ENCODE measurements around the gene WDR5. TPM values are rescaled to one million over a fixed set of nuclear protein-coding genes. Genes with fewer than 3 reads are reported as not detected.
A peak's percentile ranks its signal among the peaks of the same experiment; 100 is the strongest.

WDR5 gene
- total RNA-seq, 1 donor from 2014 or later, result 29.3 TPM

DNA sequence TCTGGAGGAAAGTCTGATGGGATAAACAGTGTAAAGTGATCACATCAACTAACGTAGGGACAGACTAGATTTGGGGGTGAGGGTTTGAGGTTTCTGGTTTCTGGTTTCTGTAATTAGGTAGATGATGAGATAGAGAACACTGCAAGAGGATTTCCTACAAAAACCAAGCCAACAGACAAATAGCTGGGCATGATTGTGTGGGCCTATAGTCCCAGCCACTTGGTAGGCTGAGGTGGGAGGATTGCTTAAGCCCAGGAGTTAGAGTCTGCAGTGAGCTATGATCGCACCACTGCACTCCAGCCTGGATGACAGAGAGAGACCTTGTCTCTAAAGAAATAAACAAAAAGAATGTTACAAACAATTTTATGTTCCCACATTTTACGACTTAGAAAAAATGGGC lies 62.9 kb downstream of the WDR5 start:
- peaks cover 8% of the 10 kb centered on the region for H3K36me3 Mint-ChIP-seq (ENCODE audit: unreplicated experiment)

GRCh38 chr9:134200730-134201129 lies 64.8 kb downstream of the WDR5 start:
- H3K4me3 Mint-ChIP-seq (ENCODE audit: unreplicated experiment), result no peak overlapping the region
- TF ChIP-seq, protein P1, sequence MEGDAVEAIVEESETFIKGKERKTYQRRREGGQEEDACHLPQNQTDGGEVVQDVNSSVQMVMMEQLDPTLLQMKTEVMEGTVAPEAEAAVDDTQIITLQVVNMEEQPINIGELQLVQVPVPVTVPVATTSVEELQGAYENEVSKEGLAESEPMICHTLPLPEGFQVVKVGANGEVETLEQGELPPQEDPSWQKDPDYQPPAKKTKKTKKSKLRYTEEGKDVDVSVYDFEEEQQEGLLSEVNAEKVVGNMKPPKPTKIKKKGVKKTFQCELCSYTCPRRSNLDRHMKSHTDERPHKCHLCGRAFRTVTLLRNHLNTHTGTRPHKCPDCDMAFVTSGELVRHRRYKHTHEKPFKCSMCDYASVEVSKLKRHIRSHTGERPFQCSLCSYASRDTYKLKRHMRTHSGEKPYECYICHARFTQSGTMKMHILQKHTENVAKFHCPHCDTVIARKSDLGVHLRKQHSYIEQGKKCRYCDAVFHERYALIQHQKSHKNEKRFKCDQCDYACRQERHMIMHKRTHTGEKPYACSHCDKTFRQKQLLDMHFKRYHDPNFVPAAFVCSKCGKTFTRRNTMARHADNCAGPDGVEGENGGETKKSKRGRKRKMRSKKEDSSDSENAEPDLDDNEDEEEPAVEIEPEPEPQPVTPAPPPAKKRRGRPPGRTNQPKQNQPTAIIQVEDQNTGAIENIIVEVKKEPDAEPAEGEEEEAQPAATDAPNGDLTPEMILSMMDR (IDR thresholded peaks at IDR 0.05), result no peak
- H3K36me3 Mint-ChIP-seq (ENCODE audit: unreplicated experiment), result peaks cover 10% of the 10 kb centered on the region
- peaks cover 4% of the 10 kb centered on the region for H3K27me3 Mint-ChIP-seq (ENCODE audit: unreplicated experiment)
- no peak for DNase-seq (ENCODE audit: extremely low spot score, unreplicated experiment)
- H3K27ac Mint-ChIP-seq (ENCODE audit: unreplicated experiment), result no peak overlapping the region
- peaks cover 22% of the 10 kb centered on the region for H3K9me3 Mint-ChIP-seq (ENCODE audit: unreplicated experiment)
- H3K4me1 Mint-ChIP-seq (ENCODE audit: unreplicated experiment), result peaks cover 17% of the 10 kb centered on the region

More for the DNA sequence above, 62.9 kb downstream of the WDR5 start:
- DNase-seq (ENCODE audit: extremely low spot score, unreplicated experiment), result no peak
- TF ChIP-seq, protein P1 (IDR thresholded peaks at IDR 0.05), result no peak
- Mint-ChIP-seq H3K4me3 (ENCODE audit: unreplicated experiment) (no peak overlapping the region), H3K4me1 (ENCODE audit: unreplicated experiment) (no peaks in the 10 kb centered on the region), H3K9me3 (ENCODE audit: unreplicated experiment) (peaks cover 20% of the 10 kb centered on the region), H3K27ac (ENCODE audit: unreplicated experiment) (no peak overlapping the region), H3K27me3 (ENCODE audit: unreplicated experiment) (peaks cover 4% of the 10 kb centered on the region)

- Mint-ChIP-seq H3K27me3 (ENCODE audit: unreplicated experiment) (no peaks in the 10 kb centered on the region), H3K4me1 (ENCODE audit: unreplicated experiment) (peaks cover 28% of the 10 kb centered on the region), H3K36me3 (ENCODE audit: unreplicated experiment) (peaks cover 10% of the 10 kb centered on the region), H3K4me3 (ENCODE audit: unreplicated experiment) (no peak overlapping the region), H3K9me3 (ENCODE audit: unreplicated experiment) (peaks cover 22% of the 10 kb centered on the region), H3K27ac (ENCODE audit: unreplicated experiment) (no peak overlapping the region)
- no peak for DNase-seq (ENCODE audit: extremely low spot score, unreplicated experiment)
- TF ChIP-seq, protein P1 (IDR thresholded peaks at IDR 0.05), result no peak
Observed at GRCh38 chr9:134203224-134203623, 67.3 kb downstream of the WDR5 start.

DNA sequence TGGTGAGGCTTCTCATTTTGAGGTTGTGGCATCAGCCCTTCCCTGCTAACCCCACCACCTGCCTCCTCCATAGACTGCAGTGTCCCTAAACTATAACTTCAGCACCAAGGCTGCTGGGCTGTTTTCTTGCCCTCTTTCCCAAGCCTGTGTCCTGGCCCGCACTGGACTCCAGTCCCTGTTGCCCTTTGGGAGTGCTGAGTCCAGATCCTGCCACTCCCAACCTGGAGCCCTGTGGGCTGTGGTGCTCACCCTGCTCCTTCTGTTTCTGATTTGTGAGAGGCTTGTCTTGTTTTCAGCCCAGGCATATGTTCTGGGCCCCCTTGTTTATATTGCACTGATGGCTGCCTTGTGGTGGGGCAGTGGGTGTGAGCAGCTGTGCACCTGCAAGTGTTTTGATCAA lies 68.2 kb downstream of the WDR5 start:
- H3K9me3 Mint-ChIP-seq (ENCODE audit: unreplicated experiment), result peaks cover 22% of the 10 kb centered on the region
- DNase-seq (ENCODE audit: extremely low spot score, unreplicated experiment), result no peak
- no peaks in the 10 kb centered on the region for H3K27me3 Mint-ChIP-seq (ENCODE audit: unreplicated experiment)
- TF ChIP-seq, protein P1 (IDR thresholded peaks at IDR 0.05), result no peak
- peaks cover 10% of the 10 kb centered on the region for H3K36me3 Mint-ChIP-seq (ENCODE audit: unreplicated experiment)
- no peak overlapping the region for H3K27ac Mint-ChIP-seq (ENCODE audit: unreplicated experiment)
- no peak overlapping the region for H3K4me3 Mint-ChIP-seq (ENCODE audit: unreplicated experiment)
- peaks cover 32% of the 10 kb centered on the region for H3K4me1 Mint-ChIP-seq (ENCODE audit: unreplicated experiment)

GRCh38 chr9:134204991-134205578 lies 69.2 kb downstream of the WDR5 start:
- Mint-ChIP-seq H3K36me3 (ENCODE audit: unreplicated experiment) (peaks cover 10% of the 10 kb centered on the region), H3K4me1 (ENCODE audit: unreplicated experiment) (peaks cover 32% of the 10 kb centered on the region), H3K27me3 (ENCODE audit: unreplicated experiment) (no peaks in the 10 kb centered on the region), H3K27ac (ENCODE audit: unreplicated experiment) (peak overlapping the region; percentile 81), H3K4me3 (ENCODE audit: unreplicated experiment) (no peak overlapping the region), H3K9me3 (ENCODE audit: unreplicated experiment) (peaks cover 22% of the 10 kb centered on the region)
- TF ChIP-seq, protein P1 (IDR thresholded peaks at IDR 0.05), result no peak
- DNase-seq (ENCODE audit: extremely low spot score, unreplicated experiment), result no peak

Data from osteocyte (in vitro differentiated cells).